ENCODE results near the gene ABHD8. TPM values are rescaled to one million over a fixed set of nuclear protein-coding genes. Genes with fewer than 3 reads are reported as not detected.
A peak's percentile ranks its signal among the peaks of the same experiment; 100 is the strongest.

ABHD8 gene
- polyA plus RNA-seq, 3 donors, result 6.2 to 12.2 (median 11.5) TPM

DNA sequence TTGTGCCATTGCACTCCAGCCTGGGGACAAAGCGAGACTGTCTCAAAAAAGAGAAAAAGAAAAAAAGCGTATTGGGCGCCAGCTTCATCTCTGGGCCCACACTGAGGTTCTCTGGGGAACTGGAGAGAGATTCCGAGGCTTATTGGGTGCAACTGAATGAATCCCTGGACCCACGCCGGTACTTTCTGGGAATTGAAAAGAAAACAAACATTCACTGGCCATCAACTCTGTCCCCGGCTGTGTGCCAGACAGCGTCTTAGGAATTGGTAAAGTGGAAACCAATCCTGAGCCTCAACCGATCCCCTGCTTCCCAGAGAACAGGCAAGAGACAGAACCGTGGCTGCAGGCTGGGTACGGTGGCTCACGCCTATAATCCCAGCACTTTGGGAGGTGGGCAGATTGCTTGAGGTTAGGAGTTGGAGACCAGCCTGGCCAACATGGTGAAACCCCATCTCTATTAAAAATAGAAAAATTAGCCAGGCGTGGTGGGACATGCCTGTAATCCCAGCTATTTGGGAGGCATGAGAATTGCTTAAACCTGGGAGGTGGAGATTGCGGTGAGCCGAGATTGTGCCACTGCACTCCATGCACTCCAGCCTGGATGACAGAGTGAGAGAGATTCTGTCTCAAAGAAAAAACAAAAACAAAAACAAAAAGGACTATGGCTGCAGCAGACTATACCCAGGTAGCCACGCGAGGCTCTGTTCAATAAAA, 22.8 kb upstream of the ABHD8 start:
- no peak for DNase-seq (ENCODE audit: extremely low read depth in 1 of 11, low read depth in 9 of 11, low spot score in 4 of 11)

DNA sequence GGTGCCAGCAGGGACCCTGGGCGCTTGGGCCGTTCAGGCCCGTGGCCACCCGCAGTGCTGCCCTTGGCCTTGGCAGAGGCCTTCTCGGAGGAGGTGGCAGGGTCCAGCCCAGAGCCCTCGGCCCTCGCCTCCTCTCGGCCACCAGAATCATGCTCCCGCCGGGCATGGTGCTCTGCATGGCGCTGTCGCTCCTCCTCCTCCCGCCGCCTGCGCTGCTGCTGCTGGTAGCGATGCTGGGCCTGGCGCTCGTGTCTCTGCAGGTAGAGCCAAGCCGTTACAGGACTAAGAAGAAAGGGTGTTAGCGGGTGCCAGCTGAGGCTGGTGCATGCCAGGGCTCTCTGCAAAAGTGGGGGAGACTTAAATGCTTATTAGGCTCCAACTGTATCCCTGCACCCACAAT, 21.9 kb upstream of the ABHD8 start:
- DNase-seq (ENCODE audit: extremely low read depth in 1 of 11, low read depth in 9 of 11, low spot score in 4 of 11), result no peak

DNA sequence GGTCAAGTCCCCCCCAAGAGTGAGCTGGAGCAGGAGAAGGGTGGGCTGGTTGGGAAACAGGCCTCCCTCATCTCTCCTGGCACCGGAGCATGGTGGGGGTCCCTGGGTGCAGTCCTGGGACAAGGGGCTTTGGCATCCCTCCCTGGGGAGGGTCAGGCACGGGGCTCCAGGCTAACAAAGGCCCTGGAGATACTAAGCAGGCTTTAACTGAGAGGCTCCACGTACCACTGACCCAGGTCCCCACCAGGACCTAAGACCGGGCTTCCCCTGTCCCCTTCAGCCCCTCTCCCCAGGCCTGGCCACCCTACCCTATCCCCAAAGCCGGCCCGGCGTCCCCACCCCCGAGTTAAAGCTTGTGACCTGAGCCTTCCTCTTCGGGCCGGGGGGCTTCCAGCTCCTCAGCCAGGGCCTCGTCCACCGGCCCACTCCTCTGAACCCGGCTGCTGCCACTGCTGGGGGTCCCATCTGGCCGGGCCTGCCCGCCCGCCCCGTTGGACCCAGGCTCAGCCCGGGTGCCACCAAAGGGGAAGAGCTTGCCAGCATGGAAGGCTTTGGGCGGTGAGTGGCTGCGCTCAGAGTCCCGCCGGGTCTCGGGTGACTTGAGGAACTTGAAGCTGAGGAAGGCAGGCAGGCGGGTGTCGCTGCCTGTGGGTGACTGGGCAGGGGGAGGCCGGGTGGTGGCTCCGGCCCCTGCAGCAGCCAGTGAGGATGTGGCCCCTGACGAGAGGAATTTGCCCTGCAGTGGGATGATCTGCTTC, 21.3 kb upstream of the ABHD8 start:
- no peak for DNase-seq (ENCODE audit: extremely low read depth in 1 of 11, low read depth in 9 of 11, low spot score in 4 of 11)

DNA sequence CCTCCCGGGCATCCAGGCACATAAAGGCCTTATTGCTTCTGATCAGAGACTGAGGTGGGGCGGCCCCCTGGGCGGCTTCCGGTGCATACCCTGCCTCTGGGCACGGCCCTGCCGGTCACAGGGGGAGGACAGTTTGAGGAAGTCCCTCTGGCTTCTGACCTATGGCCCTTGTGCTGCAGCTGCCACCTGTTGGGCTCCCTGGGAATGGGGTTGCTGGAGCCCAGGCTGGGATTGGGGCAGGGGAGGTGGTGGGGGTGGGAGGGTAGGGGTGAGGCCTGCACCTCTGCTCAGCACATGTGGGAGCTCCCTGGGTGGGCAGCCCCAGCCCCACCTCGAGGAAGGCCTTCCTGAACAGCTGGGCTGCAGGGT, 20.7 kb upstream of the ABHD8 start:
- DNase-seq (ENCODE audit: extremely low read depth in 1 of 11, low read depth in 9 of 11, low spot score in 4 of 11), result no peak

DNA sequence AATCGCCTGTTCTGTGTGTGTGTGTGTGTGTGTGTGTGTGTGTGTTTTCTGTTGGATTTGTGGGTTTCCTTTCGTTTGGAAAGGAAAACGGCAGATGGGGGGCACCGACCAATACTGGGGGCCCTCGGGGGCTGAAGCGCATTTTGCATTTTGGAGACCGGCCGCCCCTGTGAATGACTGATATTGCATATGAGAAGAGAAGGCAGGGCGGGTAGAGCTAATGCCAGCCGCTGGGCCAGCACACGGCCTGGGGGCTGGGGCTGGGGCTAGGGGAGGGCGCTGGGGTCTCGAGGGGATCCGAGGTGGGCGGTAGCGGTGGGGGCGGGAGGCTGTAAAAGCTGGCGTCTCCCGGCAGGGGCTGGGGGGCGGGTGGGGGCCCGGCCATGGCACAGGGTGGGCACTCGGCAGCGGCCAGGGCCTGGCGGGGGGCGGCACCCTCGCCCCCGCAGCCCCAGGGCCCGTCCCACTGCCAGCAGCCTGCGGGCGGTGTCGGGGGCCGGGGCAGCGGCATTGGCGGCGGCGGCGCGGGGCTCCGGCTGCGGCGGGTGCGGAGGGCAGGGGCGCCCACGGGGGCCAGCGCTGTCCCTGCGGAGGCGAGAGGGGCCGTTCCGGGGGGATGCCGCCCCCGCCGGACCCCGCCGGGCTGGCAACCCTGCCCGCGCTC, 20.2 kb upstream of the ABHD8 start:
- no peak for DNase-seq (ENCODE audit: extremely low read depth in 1 of 11, low read depth in 9 of 11, low spot score in 4 of 11)

DNA sequence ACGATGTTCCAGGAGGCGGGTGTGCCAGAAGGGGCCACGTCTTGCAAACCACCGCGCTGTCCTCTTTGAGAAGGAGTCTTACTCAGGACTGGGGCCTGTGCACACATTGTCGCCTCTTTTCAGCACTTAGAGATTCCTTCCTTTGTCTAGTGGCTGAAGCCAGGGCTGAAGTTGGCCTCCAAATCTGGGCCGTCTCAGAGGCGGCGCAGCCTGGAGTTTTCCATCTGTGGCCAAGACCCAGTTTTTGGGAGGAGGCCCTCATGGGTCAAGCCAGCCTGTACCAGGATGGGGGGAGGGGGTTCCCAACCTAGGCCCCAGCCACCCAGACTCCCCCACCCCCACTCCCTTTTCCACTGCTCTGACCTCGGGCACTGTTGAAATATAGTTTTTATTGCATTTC, 19.6 kb upstream of the ABHD8 start:
- DNase-seq (ENCODE audit: extremely low read depth in 1 of 11, low read depth in 9 of 11, low spot score in 4 of 11), result no peak

DNA sequence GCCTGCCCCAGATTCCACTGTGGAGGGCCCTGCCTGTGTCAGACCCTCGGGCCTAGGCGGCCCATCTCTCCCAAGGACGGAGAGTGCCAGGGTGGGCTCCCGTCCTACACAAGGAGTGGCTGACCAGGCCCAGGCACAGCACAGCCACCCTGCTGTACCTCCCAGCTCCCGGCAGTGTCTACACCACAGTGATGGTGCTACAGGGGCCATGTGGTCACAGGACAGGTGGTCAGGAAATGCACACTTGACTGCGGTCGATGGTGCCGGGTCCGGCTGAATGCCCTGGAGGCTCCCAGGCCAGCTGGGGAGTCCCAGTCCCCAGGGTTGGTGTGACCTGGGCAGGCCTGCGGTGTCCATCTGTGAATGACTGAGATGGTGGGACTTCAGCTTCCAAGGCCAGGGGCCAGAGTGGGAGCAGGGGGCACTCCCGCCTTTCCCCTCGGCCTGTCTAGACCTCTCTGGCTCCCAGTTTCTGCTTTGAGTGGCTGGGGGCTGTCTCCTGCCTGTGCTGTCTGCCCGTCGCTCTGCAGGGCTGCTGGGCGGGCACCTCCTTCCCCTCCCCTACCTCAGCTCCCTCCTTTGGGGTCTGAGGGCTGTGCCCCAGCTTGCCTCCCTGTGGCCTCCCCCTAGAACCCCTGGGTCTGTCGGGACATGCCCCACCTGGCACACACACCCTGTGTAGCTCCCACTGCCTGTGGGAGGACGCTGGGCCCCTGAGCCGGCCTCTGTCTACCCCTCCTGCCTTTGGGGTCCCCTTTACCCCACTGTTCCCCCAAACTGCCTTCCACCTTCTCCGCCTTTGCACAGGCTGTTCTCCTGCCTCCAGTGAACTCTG, 18.6 kb upstream of the ABHD8 start:
- DNase-seq (ENCODE audit: extremely low read depth in 1 of 11, low read depth in 9 of 11, low spot score in 4 of 11), result no peak

DNA sequence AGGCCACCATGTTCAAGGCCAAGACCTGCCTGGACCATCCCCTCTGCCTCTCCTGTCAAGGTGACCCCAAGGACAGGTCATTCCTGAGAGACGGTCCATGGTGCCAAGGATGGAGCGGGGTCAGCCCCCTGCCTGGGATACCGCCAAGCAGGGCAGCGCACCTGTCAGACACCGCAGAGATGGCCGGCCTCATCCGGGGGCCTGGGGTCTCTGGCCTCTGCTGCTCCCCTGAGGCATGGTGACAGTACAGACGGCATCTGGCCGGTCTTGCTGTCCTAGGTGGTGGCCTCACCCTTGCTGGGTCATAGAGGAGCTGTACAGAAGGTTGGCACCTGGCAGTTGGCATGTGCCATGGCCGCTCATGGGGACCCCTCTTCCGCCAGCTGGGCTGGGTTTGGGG, 17.2 kb upstream of the ABHD8 start:
- DNase-seq (ENCODE audit: extremely low read depth in 1 of 11, low read depth in 9 of 11, low spot score in 4 of 11), result no peak

DNA sequence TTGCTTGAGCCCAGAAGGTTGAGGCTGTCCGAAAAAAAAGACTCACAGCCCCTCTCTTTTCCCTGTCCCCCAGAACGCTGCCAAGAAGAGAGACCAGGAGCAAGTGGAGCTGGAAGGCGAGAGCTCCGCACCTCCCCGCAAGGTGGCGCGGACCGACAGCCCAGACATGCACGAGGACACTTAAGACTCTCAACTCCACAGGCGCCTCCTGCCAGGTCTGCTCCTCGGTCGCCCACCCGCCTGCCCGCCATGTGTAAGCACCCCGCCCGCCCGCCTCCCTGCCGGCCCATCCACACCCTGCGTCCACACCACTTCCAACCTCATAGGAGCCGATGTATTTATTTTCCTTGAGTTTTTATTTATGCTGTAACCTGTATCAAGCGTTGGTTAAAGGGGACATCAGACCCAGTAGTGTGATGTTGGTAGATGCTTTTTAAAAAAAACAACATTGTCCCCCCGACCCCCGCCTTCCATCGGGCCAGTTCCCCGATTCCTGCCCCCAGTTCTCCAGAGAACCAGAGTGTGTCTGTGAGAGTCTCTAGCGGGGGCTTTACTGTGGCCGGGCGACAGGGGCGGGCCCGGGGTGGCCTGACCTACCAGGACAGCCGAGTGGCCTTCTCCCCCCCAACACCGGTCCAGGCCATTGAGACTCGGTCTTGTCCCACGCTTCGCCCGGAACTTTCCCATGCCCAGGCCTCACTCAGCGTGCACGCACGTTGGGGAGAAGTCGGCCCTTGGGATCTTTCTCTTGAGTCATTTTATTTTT, 16.4 kb upstream of the ABHD8 start:
- DNase-seq (ENCODE audit: extremely low read depth in 1 of 11, low read depth in 9 of 11, low spot score in 4 of 11), result no peak

DNA sequence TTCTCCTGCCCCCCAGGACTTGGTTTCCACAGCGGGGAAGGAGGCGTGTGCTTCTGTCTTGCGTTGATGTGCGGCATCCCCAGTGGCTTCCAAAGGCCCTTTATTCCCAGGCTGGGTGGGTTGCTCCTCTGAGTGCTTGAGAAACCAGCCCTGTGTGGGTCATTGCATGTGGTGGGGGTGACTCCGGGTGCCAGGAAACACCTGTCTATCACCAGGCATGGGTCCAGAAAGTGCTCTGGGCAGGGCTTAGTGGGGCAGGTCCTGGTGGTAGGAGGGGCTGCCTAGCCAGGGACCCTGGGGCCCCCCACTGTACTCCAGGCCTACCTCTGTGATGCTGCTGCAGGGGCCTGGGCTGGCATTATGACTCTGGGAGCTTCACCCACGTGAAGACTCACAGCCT, 15.7 kb upstream of the ABHD8 start:
- DNase-seq (ENCODE audit: extremely low read depth in 1 of 11, low read depth in 9 of 11, low spot score in 4 of 11), result no peak

DNA sequence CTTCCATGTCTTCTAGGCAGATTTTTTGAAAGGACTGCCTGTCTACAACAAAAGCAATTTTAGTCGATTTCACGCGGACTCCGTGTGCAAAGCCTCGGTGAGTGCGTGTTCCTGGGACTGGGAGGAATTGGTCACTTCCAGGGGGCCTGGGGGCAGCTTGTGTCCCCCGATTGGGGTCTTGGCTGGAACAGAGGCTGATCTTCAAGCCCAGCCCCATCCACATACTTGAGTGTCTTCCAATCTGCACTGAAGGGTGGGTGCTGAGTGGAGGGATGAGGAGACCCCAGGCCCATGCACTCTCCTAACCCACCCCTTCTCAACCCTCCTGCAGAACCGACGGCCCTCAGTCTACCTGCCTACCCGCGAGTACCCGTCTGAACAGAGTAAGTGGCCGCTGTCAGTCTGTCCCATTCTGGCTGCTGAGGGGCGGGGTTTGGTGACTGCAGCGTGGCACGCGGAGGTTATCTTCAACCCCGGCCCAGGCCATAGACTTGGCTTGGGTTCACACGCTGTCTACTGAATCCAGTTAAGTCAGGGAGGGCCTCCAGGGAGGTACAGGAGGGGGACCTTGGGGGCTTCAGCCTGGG, 10.9 kb upstream of the ABHD8 start:
- DNase-seq (ENCODE audit: extremely low read depth in 1 of 11, low read depth in 9 of 11, low spot score in 4 of 11), result no peak

DNA sequence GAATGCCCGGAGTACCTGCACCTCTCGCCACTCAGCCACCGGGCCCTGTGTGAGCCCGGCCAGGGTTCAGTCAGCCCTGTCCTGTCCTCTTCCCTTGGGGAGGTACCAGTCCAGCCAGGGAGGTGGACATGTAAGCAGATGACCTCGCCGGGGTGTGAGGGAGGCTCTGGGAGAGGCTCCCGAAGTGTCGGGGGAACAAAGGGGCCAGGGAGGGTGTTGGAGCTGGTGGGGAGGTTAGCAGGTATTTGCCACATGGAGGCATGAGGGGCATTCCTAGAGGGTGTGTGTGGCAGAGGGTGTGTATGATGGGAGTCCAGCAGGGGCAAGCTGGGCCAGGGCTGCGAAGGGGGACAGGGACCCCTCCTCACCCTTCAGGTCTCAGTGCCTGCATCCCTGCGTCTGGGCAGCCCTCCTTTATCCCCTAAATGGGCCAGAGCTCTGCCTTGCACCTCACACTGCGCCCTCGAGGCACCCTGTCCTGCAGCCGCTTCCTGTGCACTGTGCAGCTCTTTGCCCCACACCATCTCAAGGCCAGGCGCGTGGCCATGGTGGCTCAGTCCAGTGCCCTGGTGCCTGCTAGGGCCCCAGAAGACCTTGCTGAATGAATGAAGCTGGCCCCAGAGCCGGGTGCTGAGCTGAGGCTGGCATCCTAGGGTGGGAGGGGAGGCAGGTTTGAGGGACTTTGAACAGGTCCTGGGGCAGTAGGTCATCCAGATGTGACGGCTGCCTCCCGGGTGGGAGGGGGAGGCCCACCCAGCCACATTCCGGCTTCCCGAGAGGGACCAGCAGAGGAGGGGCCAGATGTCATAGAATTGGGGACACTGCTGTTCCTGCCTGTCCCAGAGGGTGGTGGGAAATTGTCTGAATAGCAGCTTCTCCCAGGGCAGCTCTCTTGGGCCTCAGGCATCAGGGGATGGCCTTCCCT, 9.2 kb upstream of the ABHD8 start:
- DNase-seq (ENCODE audit: extremely low read depth in 1 of 11, low read depth in 9 of 11, low spot score in 4 of 11), result no peak

DNA sequence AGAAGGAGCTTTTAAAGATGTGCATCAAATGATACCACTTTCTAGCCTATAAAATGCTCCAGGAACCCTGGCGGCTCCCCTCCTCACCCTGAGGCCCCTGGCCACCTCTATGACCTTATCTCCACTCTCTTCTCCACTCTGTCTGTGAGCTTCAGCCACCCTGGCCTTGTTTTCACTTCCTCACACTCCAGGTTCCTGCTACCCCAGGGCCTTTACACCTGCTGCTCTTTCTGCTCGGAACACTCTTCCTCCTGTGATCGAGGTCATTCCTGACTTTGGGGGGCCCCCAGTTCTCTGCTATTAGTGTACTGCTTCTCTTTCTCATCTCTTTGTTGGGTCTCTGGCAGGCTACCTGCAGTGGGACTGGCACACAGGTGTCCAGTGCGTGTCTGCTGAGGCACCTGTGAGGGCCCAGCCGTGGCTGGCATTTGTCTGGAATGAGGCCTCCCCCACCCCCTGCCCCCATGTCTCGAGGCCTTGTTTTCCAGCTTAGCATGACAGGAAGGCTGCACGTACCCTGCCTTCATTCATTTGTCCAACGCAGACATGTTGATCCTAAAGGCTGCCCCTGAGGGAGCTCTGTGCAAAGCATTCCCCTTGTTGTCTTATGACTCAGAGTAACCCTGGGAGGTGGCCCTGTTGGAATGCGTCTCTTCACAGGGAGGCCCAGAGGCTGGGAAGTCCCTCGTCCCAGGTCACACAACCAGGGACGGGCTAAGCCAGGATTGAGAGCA, 8.4 kb upstream of the ABHD8 start:
- DNase-seq (ENCODE audit: extremely low read depth in 1 of 11, low read depth in 9 of 11, low spot score in 4 of 11), result no peak

DNA sequence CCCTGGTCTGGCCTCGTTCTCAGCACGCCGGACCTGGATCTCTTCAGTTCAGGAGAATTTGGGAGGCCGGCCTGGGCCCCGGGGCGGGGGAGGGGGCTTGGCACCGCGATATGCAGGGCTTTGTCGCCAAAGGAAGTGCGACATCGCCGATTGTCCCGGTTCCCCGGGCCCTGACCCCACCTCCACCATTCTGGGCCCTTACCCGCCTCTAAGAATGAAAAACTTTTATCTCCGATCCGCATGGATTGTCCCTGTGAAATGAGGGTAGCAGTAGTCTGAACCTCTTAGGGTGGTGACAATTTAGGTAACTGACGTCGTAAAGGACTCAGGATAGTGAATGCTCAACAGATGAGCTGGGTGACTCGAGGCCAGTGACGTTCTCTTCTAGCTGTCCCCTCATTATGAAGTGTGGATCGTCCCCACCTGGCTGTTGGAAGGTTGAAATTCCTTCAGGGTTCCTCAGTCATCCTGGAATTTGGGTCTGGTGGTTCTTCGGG, 6.8 kb upstream of the ABHD8 start:
- no peak for DNase-seq (ENCODE audit: extremely low read depth in 1 of 11, low read depth in 9 of 11, low spot score in 4 of 11)

DNA sequence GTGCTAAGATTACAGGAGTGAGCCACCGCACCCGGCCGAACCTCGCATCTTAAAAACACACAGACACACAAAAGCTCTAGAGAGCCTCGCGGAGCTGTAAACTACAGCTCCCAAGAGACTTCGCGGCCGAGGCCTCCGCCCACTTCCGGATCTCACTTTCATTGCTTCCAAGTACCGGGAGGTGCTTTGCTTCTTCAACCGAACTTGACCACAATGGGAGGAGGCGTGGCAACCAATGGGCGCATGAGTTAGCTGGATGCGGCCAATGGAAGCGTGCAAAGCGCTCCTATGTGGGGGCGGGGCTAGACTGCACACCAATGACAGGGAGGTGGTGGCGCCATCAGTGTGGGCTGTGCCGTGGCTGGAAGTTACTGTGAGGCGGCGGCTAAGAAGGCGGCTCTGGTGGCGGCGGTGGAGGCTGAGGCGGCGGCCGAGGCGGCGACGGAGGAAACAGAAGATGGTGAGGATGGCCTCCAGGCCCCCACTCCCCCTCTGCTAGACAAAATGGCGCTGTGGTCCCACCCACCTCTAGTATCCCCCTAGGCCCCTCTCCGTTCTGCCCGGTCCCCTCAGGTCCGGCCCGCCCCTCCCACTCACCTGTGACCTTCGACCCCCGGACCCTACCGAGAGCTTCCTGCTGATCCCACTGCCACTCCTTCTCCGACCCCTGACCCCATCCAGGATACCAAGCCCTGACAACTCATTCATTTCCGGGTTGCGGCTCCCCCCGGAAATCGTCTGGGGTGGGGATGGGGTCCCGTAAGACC, 6.2 kb upstream of the ABHD8 start, which contains the start of gene DDA1:
DDA1 (plus strand) TSS at position 366 of the 767 bp plus-strand sequence; CDS start at position 458, 92 bp downstream.
- peak; percentile 97 to 100 (median 99) for DNase-seq (ENCODE audit: extremely low read depth in 1 of 11, low read depth in 9 of 11, low spot score in 4 of 11)

DNA sequence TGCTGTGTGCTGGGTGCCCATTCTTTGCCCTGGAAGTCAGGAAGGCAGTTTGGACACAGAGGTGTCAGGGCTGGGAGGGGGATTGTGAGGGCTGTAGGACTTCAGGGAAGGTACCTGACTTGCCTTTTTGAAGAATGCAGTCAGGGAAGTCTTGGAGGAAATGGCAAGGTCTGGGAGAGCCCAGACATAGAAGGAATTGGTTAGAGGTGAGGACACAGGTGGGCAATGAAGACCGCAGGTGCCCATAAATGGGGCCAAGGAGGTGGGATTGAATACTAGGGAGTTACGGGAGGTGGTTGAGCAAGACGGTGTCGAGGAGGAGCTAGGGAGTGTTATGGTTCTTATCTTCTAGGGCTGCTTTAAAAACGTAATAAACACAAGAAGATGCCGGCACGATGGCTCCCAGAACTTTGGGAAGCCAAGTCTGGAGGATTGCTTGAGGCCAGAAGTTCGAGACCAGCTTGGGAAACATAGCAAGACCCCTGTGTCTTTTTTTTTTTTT, 4.7 kb upstream of the ABHD8 start:
- no peak for DNase-seq (ENCODE audit: extremely low read depth in 1 of 11, low read depth in 9 of 11, low spot score in 4 of 11)

Data from renal cortex interstitium (tissue), 11 donors.